Activated CD8-positive, alpha-beta memory T cell treated with anti-CD3 and anti-CD28 coated beads, Interleukin-2, amount 50 U/mL, for 24 hours (primary cell): ENCODE data around the gene NT5DC3.

Source experiments
- DNase-seq: peaks from one replicate; pipeline ENCODE4 v3.0.0-alpha.2; 2020; ENCODE audit errors: extremely low read depth

NT5DC3 gene

GRCh38 chr12:103833095-103833775 is 7.8 kb downstream of the NT5DC3 start:
- DNase-seq = no peak

- no peak for DNase-seq
Observed at GRCh38 chr12:103832048-103832997, 8.7 kb downstream of the NT5DC3 start.

- no peak for DNase-seq
Observed at GRCh38 chr12:103830730-103831320, 10.2 kb downstream of the NT5DC3 start.

- DNase-seq = no peak
Observed at GRCh38 chr12:103830025-103830725, 10.9 kb downstream of the NT5DC3 start.

- no peak for DNase-seq
Observed at GRCh38 chr12:103829092-103829491, 11.9 kb downstream of the NT5DC3 start.

- no peak for DNase-seq
Observed at GRCh38 chr12:103827911-103828391, 13.1 kb downstream of the NT5DC3 start.

GRCh38 chr12:103824845-103825244 is 16.2 kb downstream of the NT5DC3 start:
- no peak for DNase-seq

GRCh38 chr12:103824290-103824689 is 16.7 kb downstream of the NT5DC3 start:
- DNase-seq = no peak

- DNase-seq = no peak
Observed at GRCh38 chr12:103823871-103824270, 17.2 kb downstream of the NT5DC3 start.

- no peak for DNase-seq
Observed at GRCh38 chr12:103821773-103822172, 19.3 kb downstream of the NT5DC3 start.

- no peak for DNase-seq
Observed at GRCh38 chr12:103820881-103821489, 20.0 kb downstream of the NT5DC3 start.

- no peak for DNase-seq
Observed at GRCh38 chr12:103820361-103820760, 20.7 kb downstream of the NT5DC3 start.

GRCh38 chr12:103819892-103820291 is 21.1 kb downstream of the NT5DC3 start:
- DNase-seq = no peak

GRCh38 chr12:103819312-103819711 is 21.7 kb downstream of the NT5DC3 start:
- no peak for DNase-seq

GRCh38 chr12:103817791-103818190 is 23.2 kb downstream of the NT5DC3 start:
- DNase-seq = no peak

GRCh38 chr12:103816663-103817062 is 24.4 kb downstream of the NT5DC3 start:
- DNase-seq = no peak

- no peak for DNase-seq
Observed at GRCh38 chr12:103814436-103814835, 26.6 kb downstream of the NT5DC3 start.

- no peak for DNase-seq
Observed at GRCh38 chr12:103813949-103814348, 27.1 kb downstream of the NT5DC3 start.

- DNase-seq = no peak
Observed at GRCh38 chr12:103813426-103813825, 27.6 kb downstream of the NT5DC3 start.

- no peak for DNase-seq
Observed at GRCh38 chr12:103812789-103813188, 28.2 kb downstream of the NT5DC3 start.

GRCh38 chr12:103811791-103812190 is 29.2 kb downstream of the NT5DC3 start:
- no peak for DNase-seq
